NCI-H2107 treated with DMSO at 0.1 percent for 48 hours (cell line): ENCODE data around the gene TM2D3.

Source experiments
- DNase-seq: peaks from one replicate; lab custom pipeline; 2025; ENCODE audit not compliant: unreplicated experiment; lab: John Stamatoyannopoulos, UW

Gene TM2D3

DNA sequence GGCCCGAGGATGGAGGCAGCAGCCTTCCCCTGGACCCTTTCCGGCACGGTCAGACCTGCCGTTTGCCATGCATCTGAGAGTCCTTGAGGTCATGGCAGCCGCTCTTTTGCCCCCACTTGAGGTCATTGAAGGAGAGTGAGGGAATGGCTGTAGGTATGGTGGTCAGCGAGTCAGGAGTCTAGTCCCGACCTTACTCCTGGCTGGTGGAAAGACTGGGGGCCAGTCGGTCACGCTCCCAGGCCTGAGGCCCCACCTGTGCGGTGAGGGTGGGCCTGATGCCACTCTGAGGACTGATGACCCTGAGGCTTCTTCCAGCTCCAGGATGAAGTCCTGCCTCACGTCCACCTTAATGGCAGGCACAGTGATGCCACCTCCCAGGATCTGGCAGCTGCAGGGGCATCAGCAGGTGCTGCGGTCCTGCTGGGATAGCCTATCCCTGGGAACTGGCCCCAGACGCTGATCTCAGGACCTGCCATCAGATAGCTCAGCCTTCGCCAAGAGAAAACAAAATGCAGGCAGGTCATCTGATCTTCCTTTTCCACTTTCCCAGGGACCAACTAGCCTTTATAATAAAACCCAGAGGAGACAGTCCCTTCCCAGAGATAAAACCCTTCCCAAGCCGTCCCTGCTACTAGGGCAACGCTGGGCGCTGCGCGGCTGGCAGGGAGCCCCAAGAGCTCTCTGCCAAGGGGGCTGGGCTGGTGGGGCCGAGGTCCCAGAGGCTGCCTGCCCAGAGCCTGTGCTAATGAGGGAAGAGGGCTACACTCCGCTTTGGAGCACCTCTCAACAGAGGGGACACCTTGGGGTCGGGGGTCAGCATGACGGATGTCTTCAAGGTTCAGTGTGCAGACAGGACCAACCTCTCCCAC, 42.2 kb downstream of the TM2D3 start:
- DNase-seq, result no peak

DNA sequence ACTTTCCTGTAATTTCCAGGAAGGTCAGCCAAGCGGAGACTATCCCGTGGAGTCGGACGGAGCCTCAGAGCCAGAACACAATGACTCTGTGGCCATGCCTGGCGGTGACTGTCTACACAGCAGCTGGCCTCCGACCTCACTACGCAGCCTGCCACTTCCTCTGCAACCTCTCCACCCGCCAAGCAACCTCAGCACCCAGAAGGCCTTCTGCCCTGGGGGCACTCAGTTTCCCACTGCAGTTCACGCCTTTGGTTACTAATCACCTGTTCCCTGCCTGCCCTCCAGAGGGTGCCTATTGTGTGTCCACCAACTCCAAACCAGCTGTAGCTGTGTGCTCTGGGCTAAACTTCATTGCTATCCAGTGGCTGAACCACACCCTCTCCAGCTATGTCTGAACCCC, 44.0 kb downstream of the TM2D3 start:
- no peak for DNase-seq

- DNase-seq, result no peak
Measured at GRCh38 chr15:101607108-101607507, 45.1 kb downstream of the TM2D3 start.

DNA sequence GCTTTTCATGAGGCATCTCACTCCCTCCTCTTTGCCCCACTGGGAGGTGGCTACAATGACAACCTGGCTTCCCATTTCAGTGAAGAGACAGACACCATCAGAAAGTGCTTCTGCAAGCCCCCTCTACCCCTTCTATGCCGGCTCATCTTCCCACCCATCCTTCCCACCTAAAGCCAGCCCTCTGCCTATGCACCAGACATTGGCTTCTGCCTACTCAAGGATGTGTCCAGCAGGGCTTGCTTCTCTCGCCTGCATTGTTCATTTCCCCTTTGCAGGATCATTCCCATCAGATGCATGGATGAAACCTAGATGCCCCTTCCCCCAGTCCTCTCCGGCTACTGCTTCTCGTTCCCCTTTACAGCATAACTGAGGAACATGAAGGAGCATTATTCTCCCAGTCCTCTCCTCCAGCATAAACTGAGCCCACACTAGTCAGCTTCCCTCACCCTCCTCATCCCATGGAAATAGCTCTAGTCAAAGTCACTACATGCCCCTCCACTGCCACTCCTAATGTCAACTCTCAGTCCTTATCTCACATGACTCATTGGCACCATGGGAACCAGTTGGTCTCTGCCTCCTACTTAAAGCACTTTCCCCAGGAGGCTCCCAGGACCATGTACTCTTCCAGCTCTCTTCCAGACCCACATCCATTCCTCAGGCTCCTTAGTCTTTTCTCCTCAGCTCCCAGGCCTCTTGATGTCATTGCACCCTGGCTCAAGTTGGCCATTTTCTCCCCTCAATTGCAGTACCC, 47.9 kb downstream of the TM2D3 start:
- no peak for DNase-seq

- no peak for DNase-seq
Measured at GRCh38 chr15:101602801-101603200, 49.4 kb downstream of the TM2D3 start.

GRCh38 chr15:101600035-101600434, 52.1 kb downstream of the TM2D3 start:
- DNase-seq, result no peak

DNA sequence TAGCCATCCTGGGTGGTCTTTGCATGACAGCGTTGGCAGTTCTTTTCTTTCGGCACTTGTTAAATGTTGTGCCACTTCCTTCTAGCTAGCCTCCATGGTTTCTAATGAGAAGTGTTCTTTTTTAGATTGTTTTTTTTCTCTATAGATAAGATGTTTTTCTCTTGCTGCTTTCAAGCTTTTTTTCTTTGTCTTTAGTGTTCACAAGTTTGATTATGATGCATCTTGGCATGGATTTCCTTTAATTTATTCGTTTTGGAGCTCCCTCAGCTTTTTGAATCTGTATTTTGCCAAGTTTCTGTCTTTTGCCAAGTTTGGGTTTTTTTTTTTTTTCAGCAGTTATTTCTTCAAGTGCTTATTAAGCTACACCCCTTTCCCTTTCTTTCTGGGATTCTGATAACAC, 53.1 kb downstream of the TM2D3 start:
- DNase-seq, result no peak

- no peak for DNase-seq
Measured at GRCh38 chr15:101597360-101597928, 54.7 kb downstream of the TM2D3 start.

DNA sequence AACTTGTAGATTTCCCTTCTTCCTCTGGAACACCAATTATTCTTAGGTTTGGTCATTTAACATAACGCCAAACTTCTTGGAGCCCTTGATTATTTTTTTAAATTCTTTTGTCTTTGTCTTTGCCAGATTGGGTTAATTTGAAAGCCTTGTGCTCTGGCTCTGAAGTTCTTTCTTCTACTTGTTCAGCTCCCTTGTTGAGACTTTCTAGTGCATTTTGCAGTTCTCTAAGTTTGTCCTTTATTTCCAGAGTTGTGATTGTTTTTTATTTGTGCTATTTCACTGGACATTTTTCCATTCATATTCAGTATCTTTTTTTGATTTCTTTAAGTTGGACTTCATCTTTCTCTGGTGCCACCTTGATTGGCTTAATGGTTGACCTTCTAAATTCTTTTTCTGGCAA, 55.5 kb downstream of the TM2D3 start:
- no peak for DNase-seq
